A549 (cell line): ENCODE measurements around the gene FCAMR.

Source experiments
- CTCF ChIP-seq: fragments of >200 bp; sonication (Bioruptor Twin); formaldehyde crosslinking; IDR thresholded peaks from 3 replicates; pipeline ENCODE4 v1.5.1; 2016
- KDM1A ChIP-seq: fragments of 200-600 bp; sonication (generic); IDR thresholded peaks from 2 replicates; pipeline ENCODE4 v1.6.1; 2016; ENCODE audit warnings: low read depth, mild to moderate bottlenecking
- NPAS2 ChIP-seq: fragments of 250-450 bp; sonication (Bioruptor Pico); IDR thresholded peaks from 2 replicates; pipeline ENCODE4 v1.8.0; 2022; ENCODE audit warnings: mild to moderate bottlenecking, moderate library complexity, borderline replicate concordance
- PHF8 ChIP-seq: fragments of 200-600 bp; sonication (generic); IDR thresholded peaks from 2 replicates; pipeline ENCODE4 v1.6.1; 2016; ENCODE audit warnings: low read depth, mild to moderate bottlenecking, antibody characterized with exemption, moderate library complexity, borderline replicate concordance
- POLR2A ChIP-seq: IDR thresholded peaks from 2 replicates; pipeline ENCODE4 v1.6.1; 2012; ENCODE audit warnings: mild to moderate bottlenecking, low read length
- RCOR1 ChIP-seq: fragments of 150-350 bp; IDR thresholded peaks from 2 replicates; pipeline ENCODE4 v1.6.1; 2014; ENCODE audit warnings: antibody characterized with exemption, low read length, low read depth
- RFX5 ChIP-seq: fragments of 450-650 bp; IDR thresholded peaks from 2 replicates; pipeline ENCODE4 v1.7.1; 2014; ENCODE audit warnings: antibody characterized with exemption, mild to moderate bottlenecking, moderate library complexity
- TF ChIP-seq, protein P1 (sequence below): fragments of 200-600 bp; sonication (generic); IDR thresholded peaks from 2 replicates; pipeline ENCODE4 v1.6.1; 2016; ENCODE audit warnings: antibody characterized with exemption, mild to moderate bottlenecking, moderate library complexity

DNA sequence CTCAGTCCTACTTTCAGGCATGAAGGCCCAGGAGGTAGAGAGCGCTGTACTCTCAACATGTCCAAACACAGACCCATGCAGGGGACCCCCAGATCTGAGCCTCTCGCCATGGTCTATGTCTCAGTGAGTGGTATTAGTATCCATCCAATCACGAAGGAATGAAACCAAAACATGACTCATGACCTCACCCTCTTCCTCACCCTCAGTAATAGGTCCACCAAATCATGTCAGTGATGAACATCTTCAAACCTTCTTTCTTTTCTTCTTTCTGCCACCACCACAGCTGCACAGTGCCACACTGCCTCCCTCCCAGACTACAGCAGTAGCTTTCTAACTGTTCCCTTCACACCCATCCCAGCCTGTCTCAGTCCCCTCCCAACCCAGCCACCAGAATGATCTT is 45.5 kb upstream of the FCAMR start:
- TF ChIP-seq CTCF: no peak
- TF ChIP-seq NPAS2 (CRISPR knock-in tag): no peak
- no peak for TF ChIP-seq PHF8
- TF ChIP-seq POLR2A: no peak
- no peak for TF ChIP-seq KDM1A
- no peak for TF ChIP-seq RCOR1
- TF ChIP-seq, protein P1, sequence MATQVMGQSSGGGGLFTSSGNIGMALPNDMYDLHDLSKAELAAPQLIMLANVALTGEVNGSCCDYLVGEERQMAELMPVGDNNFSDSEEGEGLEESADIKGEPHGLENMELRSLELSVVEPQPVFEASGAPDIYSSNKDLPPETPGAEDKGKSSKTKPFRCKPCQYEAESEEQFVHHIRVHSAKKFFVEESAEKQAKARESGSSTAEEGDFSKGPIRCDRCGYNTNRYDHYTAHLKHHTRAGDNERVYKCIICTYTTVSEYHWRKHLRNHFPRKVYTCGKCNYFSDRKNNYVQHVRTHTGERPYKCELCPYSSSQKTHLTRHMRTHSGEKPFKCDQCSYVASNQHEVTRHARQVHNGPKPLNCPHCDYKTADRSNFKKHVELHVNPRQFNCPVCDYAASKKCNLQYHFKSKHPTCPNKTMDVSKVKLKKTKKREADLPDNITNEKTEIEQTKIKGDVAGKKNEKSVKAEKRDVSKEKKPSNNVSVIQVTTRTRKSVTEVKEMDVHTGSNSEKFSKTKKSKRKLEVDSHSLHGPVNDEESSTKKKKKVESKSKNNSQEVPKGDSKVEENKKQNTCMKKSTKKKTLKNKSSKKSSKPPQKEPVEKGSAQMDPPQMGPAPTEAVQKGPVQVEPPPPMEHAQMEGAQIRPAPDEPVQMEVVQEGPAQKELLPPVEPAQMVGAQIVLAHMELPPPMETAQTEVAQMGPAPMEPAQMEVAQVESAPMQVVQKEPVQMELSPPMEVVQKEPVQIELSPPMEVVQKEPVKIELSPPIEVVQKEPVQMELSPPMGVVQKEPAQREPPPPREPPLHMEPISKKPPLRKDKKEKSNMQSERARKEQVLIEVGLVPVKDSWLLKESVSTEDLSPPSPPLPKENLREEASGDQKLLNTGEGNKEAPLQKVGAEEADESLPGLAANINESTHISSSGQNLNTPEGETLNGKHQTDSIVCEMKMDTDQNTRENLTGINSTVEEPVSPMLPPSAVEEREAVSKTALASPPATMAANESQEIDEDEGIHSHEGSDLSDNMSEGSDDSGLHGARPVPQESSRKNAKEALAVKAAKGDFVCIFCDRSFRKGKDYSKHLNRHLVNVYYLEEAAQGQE: no peak
- no peak for TF ChIP-seq RFX5
